Loucy (cell line): ENCODE measurements around the gene UQCC5.

ENCODE experiments used
- CTCF ChIP-seq: fragments of 200-600 bp; sonication (generic); conservative IDR thresholded peaks from 2 replicates; pipeline ENCODE4 v1.5.1; 2014; ENCODE audit warnings: mild to moderate bottlenecking, antibody characterized with exemption, low read length
- EZH2phosphoT487 ChIP-seq: fragments of 200-600 bp; IDR thresholded peaks from 2 replicates; pipeline ENCODE4 v1.6.1; 2018; ENCODE audit warnings: antibody characterized with exemption, mild to moderate bottlenecking, moderate library complexity, borderline replicate concordance

GRCh38 chr3:52502001-52502400 lies 34.4 kb upstream of the UQCC5 start:
- TF ChIP-seq CTCF (no peak), EZH2phosphoT487 (no peak)
